Activated naive CD4-positive, alpha-beta T cell treated with anti-CD3 and anti-CD28 coated beads, Interleukin-2, amount 50 U/mL, for 16 hours (primary cell): ENCODE measurements around the gene STRAP.
"Not testable (repeated sequence)": the region's sequence is repeated elsewhere in the genome, so short reads cannot be mapped to it uniquely, and the experiment has no call there.

Experiments used
- DNase-seq: peaks from one replicate; pipeline ENCODE4 v3.0.0-alpha.2; 2020

STRAP gene

DNA sequence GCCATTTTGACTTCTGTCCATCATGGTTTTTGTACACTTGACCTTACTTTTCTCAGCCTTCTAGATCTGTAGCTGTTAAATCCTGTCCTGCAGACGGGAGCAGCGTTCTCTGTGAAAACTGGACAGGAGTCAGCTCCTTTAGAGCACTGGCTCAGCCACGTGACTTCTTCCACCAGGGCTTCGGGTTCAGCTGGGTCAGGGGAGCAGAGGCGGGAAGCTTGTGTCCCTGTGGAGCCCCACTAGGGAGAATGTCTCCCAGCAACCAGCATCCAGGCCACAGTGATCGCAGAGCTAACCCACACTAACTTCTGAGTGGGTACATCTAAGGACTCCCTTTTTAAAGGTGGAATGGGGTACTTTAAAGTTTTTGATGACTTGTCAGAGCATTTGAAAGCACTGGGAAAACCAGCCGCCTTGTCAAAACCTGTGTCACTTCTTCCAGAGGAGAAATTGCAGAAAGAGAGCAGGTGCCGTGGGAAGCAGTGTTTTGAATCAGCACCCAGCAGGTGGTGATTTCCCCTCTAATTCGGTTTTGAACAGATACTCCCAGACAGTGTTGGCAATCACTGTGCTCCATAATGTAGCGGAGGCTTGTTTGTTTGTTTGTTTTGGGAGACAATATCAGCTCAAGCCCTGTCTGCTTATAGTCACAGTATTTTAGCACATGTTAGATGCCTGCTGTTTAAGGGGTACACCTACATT, 46.8 kb downstream of the STRAP start:
- no peak for DNase-seq

DNA sequence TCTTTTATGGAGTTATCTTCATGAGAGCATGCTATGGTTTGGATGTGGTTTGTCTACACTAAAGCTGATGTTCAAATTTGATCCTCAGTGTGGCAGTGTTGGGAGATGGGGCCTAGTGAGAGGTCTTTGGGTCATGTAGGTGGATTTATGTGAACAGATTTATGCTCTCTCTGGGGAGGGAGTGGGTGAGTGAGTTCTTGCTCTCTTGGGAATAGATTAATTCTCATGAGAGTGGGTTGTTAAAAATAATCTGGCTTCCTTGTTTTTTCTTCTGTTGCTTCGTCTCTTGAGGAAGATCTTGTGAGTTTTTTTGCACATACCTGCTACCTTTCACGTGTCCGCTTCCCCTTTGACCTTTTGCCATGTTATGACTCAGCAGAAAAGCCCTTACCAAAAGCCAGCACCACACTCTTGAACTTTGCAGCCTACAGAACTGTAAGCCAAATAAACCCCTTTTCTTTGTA, 49.4 kb downstream of the STRAP start:
- DNase-seq, result no peak

DNA sequence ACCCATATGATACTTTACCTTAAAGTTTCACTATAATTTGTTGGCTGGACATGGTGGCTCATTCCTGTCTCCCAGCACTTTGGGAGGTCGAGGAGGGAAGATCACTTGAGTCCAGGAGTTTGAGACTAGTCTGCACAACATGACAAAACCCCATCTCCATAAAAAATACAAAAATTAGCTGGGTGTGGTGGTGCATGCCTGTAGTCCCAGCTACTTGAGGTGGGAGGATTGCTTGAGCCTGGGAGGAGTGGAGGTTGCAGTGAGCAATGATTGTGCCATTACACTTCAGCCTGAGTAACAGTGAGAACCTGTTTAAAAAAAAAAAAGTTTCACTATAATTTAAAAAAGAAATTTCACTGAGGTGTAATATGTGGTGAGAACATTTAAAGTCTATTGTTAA, 50.1 kb downstream of the STRAP start:
- DNase-seq, result no peak

DNA sequence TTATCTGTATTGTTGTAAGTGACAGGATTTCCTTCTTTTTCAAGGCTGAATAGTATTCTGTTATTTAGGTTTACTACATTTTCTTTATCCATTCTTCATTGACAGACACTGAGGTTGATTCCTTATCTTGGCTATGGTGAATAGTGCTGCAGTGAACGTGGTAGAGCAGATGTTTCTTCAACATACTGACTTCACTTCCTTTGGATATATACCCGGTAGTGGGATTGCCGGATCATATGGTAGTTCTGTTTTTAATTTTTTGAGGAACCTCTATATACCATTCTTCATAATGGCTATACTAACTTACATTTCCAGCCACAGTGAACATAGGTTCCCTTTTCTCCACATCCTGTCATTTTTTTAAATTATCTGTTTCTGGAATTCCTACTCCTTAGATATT, 50.8 kb downstream of the STRAP start:
- DNase-seq, result no peak

DNA sequence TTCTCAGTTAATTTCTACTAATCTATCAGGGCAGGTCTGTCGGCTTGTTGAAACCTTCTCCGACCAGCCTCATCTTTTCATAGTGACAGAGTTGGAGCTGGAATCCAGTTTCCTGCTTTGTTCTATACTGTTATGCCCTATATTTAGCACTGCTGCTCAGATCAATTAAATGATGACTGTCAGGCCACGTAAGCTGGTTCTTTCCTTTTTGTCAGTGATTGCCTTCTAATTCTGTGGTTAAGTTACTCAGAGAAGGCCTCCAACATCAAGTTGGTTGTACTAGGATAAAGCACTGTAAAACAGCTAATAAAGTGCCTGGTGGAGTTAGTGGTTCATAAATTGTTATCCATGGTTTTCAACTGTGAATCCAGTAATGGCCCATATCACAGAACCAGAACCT, 51.6 kb downstream of the STRAP start:
- no peak for DNase-seq

DNA sequence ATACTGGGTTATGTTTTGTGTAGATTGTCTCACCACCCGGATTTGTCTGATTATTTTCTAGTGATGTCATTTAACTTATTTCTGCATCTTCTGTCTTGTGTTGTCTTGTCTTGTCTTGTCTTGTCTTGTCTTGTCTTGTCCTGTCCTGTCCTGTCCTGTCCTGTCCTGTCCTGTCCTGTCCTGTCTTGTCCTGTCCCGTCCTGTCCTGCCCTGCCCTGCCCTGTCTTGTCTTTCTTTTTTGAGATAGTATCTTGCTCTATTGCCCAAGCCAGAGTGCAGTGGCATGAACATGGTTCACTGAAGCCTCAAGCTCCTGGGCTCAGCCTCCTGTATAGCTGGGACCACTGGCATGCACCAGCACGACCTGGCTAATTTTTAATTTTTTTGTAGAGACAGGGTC, 54.6 kb downstream of the STRAP start:
- DNase-seq, result no peak

DNA sequence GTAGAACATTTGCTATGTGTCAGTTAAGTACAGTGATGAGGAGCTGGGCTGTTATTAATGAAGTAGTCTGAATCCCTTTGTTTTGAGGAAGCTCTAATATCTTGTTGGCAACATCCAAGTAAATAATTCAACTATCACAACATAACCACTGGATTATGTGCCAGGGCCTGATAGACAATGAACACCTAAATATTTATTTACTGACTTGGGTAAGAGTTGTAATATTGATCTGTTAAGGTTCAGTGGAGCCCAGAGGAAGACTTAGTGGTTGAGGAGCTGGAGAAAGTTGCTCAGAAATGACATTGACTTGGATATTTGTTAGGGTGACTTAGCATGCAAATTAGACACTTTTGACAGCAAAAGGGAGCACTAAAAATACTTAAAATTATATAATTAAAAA, 55.7 kb downstream of the STRAP start:
- no peak for DNase-seq

DNA sequence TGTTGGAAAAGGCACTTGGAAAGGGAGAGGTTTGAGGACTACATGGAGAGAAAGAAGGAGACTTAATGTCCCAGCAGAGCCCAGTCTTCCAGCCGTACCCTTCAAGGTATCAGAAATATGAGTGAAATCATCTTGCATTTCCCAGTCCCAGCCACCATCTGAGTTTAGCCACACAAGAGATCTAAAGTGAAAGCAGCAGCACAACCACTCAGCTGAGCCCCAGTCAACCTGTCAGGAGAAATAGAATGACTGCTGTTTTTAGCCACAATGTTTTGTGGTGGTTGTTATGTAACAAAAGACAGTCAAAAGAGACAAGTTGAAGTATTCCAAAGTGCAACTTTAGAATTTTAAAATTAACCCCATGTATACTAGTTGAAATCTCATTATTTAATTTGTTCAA, 56.9 kb downstream of the STRAP start:
- DNase-seq, result no peak

DNA sequence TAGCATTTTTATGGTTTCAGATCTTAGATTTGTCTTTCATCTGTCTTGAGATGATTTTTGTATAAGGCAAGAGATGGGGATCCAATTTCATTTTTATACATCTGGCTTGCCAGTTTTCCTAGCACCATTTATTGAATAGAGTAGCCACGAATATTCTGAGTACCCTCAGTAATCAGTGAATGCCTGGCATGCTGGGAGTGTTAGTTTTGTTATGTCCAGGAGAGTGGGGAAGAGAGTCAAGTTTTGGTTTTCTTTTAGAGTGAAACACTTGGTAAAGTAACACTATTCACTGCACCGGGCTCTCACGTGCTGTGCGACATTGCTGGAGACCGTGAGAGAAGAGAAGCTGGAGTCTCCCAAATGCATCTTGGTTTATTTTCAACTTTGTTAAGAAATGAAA, 60.3 kb downstream of the STRAP start:
- no peak for DNase-seq

DNA sequence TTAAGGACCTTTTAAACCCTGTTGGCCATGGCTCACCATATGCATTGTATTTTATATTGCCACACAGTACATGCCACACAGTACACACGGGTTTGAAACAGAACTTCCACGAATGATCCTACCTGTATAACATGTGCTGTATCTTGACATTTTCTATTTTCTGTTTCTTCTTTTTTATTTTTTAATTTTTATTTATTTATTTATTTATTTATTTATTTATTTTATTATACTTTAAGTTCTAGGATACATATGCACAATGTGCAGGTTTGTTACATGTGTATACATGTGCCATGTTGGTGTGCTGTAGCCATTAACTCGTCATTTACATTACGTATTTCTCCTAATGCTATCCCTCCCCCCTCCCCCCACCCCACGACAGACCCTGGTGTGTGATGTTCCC, 61.3 kb downstream of the STRAP start:
- DNase-seq, result not testable (repeated sequence)

DNA sequence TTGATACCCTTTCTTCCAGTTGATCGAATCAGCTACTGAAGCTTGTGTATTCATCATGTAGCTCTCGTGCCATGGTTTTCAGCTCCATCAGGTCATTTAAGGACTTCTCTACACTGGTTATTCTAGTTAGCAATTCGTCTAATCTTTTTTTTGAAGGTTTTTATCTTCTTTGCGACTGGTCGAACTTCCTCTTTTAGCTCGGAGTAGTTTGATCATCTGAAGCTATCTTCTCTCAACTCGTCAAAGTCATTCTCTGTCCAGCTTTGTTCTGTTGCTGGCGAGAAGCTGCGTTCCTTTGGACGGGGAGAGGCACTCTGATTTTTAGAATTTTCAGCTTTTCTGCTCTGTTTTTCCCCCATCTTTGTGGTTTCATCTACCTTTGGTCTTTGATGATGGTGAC, 66.3 kb downstream of the STRAP start:
- DNase-seq, result not testable (repeated sequence)
